Measurements from ENCODE around the gene MBD6.
A peak's percentile ranks its signal among the peaks of the same experiment; 100 is the strongest.
"Not testable (repeated sequence)": the region's sequence is repeated elsewhere in the genome, so short reads cannot be mapped to it uniquely, and the experiment has no call there.

MBD6 gene

DNA sequence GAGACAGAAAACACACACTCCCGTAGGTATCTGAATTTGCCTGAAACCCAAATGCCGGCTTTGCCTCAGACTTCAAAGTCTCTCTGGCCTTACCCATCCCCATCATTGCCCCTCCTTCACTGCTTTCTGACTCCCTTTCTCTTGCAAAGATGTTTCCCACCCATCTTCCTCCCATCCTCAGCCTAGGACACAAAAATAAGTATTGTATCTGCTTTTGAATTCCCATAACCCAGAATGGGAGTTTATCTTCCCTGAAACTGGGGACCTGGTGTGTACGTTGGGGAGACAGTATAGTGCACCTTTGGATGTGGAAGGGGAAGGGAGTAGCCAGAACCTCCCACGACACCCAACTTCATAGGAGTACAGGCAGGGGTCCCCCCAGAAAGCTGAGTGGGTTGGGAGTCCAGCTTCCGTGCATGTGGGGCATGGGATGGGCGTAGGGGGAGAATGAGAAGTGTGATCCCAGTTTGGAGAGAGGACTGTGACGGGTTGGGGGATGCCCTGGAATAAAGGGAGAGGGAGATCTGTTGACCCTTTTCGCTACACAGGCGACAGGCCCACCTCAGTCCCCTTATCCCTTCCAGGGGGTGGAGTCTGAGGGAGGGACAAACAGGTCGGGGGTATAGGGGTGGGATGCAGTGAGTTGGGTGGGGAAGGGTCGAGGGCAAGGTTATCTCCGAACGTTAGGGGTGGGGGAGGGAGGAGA, 26.7 kb downstream of the MBD6 start:
- no peak for DNase-seq (ENCODE audit: low read depth in 3 of 3)

DNA sequence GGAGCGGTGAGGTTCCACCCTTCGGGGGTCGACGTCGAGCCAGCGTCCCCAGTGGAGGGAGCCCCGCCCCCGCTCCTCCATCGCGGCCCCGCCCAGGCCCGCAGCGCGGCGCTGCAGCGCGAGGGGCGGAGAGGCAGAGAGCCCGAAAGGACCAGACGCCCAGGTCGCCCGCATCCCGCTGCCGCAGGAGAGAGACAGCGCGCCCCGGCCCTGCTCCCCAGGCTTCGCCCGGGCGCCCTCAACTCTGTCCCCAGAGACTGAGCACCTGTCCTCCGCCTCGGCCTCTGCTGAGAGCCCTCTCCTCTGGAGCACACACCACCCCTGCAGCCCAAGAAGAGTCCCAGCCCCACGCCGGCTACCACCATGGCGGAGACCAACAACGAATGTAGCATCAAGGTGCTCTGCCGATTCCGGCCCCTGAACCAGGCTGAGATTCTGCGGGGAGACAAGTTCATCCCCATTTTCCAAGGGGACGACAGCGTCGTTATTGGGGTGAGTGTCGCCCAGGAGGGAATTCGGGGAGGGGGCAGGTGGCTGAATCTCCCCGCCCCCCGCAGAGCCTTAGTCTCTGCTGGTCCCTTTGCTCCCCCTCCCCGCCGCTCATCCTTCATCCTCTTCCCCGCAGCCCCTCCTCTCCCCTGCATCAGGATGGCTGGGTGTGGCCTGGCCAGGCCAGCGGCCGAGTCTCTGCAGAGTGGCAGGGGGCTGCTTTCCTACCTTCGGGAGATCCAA, 27.5 kb downstream of the MBD6 start, which contains the start of gene KIF5A:
Gene KIF5A (plus strand): TSS at position 136 of the 732 bp plus-strand sequence. CDS start 228 bp downstream, at position 364.
- peak; percentile 11 to 57 (median 25) for DNase-seq (ENCODE audit: low read depth in 3 of 3)

GRCh38 chr12:57550641-57551549, 28.3 kb downstream of the MBD6 start:
- no peak for DNase-seq (ENCODE audit: low read depth in 3 of 3)

GRCh38 chr12:57551637-57552305, 29.1 kb downstream of the MBD6 start:
- no peak for DNase-seq (ENCODE audit: low read depth in 3 of 3)

DNA sequence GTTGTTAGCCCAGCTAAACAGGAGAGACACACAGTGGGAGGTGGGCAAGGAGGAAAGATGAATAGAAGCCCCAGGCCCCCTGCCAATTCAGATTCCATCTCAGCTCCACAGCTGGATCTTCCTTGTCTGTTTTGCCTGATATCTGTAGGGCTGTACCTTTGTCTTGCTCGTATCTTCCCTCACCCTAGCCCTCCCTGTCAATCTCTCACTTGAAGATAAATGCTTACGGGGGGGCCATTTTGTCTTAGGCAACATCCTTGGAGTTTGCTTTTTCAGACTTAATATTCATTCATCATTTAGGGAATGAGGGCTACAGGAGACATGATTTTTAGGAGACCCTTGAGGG, 29.7 kb downstream of the MBD6 start:
- DNase-seq (ENCODE audit: low read depth in 3 of 3), result no peak

DNA sequence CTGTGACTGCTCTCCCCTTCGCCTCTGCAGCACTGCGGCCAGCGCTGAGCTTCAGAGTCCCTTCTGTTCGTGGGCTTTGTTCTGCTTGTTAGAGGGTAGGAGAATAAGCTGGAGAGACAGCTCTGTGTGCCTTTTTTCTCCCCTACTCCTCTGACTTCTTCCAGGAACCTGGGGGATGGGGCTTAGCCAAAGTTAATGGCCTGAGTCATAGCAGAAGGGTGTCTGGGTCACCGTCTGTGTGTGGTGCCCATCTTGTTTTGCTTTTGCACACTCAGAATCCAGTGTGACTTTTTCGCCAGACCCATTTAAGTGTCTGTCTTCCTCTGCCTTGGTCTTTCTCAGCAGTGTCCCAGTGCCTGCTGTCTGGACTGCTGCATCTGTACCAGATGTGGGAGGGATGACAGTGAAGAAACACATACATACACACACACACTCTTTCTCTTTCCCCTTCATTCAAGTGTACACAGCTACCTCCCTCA, 30.2 kb downstream of the MBD6 start:
- no peak for DNase-seq (ENCODE audit: low read depth in 3 of 3)

- DNase-seq (ENCODE audit: low read depth in 3 of 3), result no peak
These were observed 30.9 kb downstream of the MBD6 start for GRCh38 chr12:57553343-57554202.

GRCh38 chr12:57554453-57554852, 31.8 kb downstream of the MBD6 start:
- no peak for DNase-seq (ENCODE audit: low read depth in 3 of 3)

- DNase-seq (ENCODE audit: low read depth in 3 of 3), result no peak
These were observed 32.3 kb downstream of the MBD6 start for GRCh38 chr12:57554897-57555296.

- DNase-seq (ENCODE audit: low read depth in 3 of 3), result no peak
These were observed 36.2 kb downstream of the MBD6 start for GRCh38 chr12:57558864-57559263.

- no peak for DNase-seq (ENCODE audit: low read depth in 3 of 3)
These were observed 37.9 kb downstream of the MBD6 start for GRCh38 chr12:57560516-57560915.

DNA sequence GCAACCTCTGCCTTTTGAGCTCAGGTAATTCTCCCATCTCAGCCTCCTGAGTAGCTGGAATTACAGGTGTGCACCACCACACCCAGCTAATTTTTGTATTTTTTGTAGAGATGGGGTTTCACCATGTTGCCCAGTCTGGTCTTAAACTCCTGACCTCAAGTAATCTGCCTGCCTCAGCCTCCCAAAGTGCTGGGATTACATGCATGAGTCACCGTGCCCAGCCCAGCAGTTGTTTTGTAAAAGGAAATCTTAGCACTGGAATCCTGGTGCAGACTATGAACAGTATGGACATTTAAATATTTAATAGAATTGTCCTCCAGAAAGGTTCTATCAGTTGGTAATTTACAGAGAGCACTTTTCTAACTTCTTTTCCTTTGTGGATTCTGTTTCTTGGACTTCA, 38.5 kb downstream of the MBD6 start:
- not testable (repeated sequence) for DNase-seq (ENCODE audit: low read depth in 3 of 3)

- DNase-seq (ENCODE audit: low read depth in 3 of 3), result no peak
These were observed 40.7 kb downstream of the MBD6 start for GRCh38 chr12:57563358-57563757.

DNA sequence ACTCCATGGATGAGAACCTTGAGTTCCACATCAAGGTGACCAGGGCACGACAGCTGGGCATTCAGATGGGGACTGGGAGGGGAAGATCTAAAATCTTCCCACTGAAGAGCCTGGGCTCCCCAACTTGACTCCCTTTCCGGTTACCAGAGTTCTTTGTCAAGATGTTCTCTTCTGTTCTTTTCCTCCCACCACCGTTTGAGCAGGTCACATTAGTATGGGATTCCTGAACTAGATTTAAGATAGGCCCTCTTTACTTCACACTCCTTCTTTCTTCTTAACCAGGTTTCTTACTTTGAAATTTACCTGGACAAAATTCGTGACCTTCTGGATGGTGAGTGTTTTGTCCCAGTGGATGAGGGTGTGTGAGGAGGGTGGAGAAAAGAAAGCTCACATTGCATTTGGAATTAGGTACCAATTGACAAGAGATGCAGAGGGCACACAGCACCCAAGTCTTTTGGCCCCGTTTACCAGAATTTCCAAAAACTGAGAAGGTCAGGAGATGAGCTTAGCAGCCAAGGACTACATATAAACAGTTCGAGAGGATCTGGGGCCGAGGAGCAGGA, 41.6 kb downstream of the MBD6 start:
- no peak for DNase-seq (ENCODE audit: low read depth in 3 of 3)

DNA sequence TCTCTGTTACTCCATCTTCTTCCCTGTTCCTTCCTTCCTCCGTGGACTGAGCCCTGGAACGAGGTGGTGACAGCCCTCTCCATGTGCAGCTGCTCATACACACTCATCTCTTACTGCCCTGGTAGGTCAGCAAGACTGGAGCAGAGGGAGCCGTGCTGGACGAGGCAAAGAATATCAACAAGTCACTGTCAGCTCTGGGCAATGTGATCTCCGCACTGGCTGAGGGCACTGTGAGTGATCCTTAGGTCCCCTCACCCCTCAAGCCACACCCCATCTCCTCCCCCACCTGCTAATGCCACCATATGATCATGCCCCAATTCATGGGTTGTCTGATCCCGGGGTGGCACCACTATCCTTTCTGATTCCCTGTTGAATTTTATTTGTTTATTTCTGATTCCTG, 46.2 kb downstream of the MBD6 start:
- no peak for DNase-seq (ENCODE audit: low read depth in 3 of 3)

GRCh38 chr12:57569858-57570257, 47.2 kb downstream of the MBD6 start:
- DNase-seq (ENCODE audit: low read depth in 3 of 3), result no peak

DNA sequence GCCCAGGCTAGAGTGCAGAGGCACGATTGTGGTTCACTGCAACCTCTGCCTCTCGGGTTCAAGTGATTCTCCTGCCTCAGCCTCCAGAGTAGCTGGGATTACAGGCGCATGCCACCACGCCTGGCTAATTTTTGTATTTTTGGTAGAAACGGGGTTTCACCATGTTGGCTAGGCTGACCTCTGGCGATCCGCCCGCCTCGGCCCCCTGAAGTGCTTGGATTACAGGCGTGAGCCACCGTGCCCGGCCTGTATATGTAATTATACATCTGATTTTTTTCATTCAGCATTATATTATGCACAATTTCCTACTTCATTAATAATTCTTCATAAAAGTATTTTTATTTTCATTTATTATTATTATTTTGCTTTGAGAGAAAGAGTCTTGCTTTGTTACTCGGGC, 47.8 kb downstream of the MBD6 start:
- DNase-seq (ENCODE audit: low read depth in 3 of 3), result not testable (repeated sequence)

DNA sequence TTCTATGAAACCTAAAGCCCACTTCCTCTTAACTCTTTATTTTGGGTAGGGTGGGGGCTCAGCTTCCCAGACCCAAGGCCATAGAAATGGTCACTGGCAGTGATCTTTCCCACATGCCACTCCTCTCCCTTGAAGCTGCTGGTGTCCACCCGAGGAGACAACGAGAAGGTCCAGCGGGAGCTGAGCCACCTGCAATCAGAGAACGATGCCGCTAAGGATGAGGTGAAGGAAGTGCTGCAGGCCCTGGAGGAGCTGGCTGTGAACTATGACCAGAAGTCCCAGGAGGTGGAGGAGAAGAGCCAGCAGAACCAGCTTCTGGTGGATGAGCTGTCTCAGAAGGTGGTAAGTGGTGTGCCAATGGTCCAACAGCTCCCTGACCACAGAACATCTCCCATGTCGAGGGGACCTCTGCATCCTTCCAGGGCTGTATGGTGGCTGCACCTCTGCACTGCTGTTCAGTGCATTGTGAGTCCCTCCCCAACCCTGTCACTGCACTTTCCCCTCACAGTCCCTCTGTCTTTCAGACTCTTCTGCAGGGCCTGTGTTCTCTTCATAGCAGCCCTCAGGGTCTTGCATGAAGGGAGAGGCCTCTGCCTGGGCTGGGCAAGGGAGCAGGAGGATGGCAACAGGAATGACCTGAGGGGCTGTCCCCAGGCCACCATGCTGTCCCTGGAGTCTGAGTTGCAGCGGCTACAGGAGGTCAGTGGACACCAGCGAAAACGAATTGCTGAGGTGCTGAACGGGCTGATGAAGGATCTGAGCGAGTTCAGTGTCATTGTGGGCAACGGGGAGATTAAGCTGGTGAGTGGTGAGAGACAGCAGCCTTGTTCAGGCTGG, 49.5 kb downstream of the MBD6 start:
- DNase-seq (ENCODE audit: low read depth in 3 of 3), result no peak

GRCh38 chr12:57574795-57575194, 52.2 kb downstream of the MBD6 start:
- DNase-seq (ENCODE audit: low read depth in 3 of 3), result no peak
